ENCODE results near the gene FBXO31.

DNA sequence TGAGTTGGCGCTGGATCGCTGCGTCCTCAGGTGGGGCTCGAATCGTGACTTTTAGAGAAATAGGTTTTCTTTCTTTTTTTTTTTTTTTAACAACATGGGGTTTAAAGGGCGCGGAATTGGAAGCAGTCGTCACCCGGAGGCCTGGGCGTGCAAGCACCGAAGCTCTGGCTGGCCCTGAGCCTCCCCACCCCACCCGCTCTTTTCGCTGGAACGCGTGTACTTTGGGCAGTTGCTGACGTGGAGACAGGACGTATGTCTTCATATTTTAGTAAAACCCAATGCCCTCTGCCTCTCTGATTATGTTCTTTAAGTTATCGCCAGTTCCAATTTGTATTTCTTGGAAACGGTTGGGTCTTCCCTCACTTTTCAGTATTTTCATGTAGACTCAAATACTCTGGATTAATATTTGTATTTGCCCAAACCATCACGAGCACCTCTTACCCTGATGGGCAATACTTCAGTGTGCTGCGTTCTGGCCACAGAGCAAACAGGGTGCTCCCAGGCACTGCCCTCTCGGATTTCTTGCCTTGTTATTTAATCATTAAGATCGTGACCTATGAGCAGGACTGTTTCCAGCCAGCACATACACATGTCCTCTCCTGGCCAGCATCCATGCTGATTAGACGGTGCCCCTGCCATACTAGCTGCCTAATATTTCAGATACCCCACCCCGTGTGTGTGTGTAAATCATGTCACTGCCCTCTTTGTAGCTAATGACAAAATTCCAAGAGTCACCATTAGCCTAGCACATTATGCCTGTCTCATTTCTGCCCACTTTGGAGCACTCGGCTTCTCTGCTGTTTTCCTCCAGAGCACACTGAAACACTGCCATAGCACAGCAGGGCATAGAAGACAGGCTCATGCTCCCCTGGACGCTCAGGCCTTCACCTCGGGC lies 65.6 kb downstream of the FBXO31 start:
- TF ChIP-seq, protein P1, sequence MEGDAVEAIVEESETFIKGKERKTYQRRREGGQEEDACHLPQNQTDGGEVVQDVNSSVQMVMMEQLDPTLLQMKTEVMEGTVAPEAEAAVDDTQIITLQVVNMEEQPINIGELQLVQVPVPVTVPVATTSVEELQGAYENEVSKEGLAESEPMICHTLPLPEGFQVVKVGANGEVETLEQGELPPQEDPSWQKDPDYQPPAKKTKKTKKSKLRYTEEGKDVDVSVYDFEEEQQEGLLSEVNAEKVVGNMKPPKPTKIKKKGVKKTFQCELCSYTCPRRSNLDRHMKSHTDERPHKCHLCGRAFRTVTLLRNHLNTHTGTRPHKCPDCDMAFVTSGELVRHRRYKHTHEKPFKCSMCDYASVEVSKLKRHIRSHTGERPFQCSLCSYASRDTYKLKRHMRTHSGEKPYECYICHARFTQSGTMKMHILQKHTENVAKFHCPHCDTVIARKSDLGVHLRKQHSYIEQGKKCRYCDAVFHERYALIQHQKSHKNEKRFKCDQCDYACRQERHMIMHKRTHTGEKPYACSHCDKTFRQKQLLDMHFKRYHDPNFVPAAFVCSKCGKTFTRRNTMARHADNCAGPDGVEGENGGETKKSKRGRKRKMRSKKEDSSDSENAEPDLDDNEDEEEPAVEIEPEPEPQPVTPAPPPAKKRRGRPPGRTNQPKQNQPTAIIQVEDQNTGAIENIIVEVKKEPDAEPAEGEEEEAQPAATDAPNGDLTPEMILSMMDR (IDR thresholded peaks at IDR 0.05; ENCODE audit: insufficient read depth, low read length): no peak
- TF ChIP-seq GABPA (IDR thresholded peaks at IDR 0.05; ENCODE audit: low read depth): no peak
